ENCODE measurements around the gene EIF3D.

Gene EIF3D

DNA sequence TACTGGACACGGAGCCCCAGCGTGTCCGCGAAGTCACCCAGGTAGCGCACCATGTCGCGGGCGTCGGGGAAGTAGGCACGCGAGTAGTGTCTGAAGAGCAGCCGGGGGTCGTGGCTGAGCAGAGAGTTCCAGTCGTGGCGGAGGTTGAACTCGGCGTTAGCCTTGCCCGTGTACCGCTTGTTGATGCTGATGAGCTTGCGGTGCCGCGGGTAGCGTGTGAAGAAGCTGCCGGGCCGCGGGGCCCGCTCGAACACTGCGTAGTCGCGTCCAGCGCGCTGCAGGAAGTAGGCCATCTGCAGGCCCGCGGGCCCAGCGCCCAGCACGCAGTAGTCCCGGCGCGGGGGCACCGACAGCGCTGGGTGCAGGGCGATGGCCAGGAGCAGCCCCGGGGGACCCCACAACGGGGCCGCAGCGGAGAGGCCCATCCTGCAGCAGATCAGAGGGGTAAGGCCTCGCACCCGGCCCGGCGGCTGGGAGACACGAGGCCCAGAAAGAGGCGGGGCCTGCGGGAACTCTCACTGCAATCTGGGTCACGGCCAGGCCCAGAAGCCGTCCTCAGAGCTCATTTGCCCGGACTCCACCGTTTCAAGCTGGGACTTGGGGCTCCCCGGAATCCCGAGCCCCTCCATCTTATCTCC is 22.8 kb downstream of the EIF3D start:
- DNase-seq, result no peak

DNA sequence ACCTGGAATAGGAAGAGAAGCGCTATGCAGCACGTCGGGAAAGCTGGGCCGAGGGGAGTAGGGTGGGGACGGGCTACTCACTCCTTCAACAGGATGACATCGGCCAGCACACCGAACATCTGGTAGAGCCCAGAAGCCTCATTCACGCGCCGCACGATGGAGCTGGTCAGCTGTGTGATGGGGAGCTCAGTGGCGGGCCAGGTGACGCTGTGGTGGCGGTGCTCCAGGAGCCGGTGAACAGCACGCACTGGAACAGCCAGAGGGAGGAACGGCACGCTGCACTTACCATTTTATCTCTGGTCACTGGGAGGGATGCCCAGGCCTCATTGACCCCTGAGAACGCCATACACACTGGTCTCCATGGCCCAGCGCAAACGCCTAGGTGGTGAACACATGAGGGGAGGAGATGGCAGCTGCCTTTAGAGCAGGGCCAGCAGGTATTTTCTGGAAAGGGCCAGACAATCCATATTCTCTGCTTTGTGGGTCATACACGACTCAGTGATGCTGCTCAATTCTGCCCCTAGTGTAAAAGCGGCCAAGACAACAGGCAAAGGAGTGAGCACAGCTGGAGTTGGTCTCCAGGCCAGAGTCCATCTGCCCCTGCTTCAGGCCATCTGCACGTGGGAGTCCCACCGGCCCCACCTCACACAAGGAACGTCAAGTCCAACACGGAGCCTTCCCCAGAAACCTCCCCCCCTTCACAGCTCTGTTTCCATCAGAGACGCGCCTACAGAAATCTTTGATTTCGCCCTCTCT is 30.9 kb downstream of the EIF3D start:
- no peak for DNase-seq

DNA sequence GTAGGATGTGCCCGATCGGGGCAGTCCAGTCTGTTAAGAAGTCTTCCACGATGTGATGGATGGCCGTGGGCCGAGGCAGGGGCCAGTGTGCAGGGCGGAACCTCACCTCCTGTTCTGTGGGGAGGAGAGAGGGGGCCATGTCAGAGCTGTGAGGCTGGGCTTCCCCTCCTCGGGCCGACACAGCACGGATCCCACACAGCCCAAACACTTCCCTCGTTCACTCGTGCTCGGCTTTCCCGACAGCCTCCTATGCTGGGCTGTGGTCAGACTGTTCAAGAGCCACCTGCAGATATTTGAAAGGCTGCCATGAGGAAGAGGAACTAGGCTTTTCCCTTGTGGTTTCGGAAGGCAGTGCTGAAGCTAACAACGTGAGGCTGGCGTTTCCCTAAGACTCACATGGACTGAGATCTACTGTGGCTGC is 35.3 kb downstream of the EIF3D start:
- no peak for DNase-seq

DNA sequence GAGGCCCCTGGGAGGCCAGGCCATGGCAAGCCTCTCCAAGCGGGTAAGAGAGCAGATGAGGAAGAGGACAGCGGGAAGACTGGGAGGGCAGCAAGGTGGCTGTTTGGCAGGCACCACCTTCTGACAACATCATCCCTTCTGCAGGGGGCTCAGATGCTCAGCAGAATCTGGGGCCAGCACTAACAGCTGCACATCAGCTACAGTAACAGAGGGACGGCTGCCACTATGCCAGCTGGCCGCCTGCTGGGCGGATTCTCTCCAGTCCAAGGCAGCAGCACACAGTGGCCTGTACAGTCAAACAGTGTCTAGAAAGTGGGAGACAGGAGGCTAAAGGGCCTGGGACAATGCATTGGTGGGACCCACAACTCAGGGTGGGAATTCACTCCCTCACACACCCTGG is 36.9 kb downstream of the EIF3D start:
- no peak for DNase-seq

DNA sequence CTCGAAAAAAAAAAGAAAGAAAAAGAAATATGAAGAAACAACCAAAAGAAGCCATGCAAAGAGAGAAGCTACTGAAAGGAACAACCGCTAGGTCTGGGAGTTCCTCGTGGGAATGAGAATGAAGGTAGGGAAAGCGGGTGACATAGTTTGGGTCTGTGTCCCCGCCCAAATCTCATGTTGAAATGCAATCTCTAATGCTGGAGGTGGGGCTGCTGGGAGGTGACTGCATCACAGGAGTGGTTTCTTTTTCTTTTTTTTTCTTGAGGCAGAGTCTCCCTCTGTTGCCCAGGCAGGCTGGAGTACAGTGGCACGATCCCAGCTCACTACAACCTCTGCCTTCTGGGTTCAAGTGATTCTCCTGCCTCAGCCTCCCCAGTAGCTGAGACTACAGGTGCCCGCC is 37.8 kb downstream of the EIF3D start:
- DNase-seq, result no peak

DNA sequence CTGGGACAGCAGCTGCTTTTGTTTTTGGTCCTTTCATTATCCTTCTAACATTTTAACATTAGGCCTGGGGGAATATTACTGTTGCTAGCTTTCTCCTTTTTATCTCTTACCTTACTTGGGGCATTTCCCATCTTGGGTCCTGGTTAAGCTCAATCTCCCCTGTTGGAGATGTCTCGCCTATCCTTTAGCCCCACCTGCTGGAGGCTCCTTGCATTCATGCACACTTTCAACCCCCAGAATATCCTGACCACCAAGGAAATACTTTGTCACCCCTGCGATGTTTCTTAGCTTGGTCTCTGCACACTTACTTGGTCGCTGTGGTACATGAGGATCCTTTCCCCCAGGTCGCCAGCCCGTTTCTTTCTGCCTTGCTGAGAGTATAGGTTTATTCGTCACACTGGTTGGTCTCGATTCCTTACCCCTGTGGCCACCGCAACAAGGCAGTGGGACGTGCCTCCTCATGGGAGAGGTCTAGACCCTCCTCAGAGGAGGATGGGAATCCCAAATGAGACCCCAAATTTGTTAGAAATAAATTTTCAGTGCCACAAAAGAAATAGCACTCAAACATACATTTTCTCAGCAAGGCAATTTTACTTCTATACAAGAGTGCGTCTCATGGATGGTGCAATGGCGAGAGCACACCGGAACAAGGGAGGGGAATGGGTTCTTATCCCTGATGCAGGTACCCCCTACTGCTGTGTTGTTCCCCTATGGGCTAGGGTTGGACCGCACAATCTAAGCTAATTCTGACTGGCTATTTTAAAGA is 42.2 kb downstream of the EIF3D start:
- peak; percentile 73 to 76 for DNase-seq

DNA sequence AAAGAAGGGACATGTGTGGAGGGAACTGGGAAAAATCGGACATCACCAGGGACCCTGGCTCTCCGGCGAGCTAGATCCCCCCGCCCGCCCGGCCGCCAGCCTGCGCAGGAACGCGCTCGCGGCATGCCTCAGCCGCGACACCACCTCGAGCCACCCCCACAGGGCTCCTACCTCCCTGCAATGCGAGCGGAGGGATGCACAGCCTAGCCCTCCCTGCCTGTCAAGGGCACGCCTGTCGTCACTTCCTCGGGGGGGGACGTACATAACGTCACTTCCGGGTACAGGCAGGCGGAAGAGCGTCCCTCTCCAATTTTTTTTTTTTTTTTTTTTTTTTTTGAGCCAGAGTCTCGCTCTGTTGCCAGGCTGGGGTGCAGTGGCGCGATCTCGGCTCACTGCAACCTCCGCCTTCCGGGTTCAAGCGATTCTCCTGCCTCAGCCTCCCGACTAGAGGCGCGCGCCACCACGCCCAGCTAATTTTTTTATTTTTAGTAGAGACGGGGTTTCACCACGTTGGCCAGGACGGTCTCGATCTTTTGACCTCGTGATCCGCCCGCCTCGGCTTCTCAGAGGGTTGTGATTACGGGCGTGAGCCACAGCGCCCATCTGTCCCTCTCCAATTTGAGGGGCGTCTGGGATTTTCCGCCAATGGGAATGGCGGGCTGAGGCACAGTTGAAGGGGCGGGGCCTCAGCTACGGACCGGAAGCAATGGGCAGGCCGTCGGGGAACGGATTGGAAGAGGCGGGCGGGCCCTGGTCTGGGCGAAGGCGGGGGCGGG is 47.4 kb downstream of the EIF3D start, which contains the start of gene TXN2:
TXN2 (minus strand) TSS at position 248 of the 776 bp plus-strand sequence. CDS start 803 bp downstream, outside the sequence.
- DNase-seq, result peak; percentile 96 to 97

DNA sequence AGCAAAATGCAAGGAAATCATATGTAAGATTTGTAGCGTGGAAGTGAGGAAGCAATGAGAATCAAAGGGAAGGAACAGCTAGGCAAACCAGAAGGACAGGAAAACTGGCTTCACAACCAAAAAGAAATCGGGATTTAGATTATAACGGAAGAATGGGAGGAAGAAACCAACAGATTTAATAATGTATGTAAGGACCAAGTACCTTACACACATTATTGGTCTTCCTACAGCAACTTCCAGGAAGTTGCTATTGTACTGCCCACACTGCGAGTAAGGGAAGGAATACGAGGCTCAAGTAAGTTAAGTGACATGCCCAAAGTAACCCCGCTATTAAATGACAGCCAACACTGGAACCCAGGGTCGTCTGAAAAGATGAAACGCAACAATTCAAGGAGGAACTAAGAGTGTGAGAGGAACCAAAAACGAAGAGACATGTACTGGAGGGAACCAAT is 48.0 kb downstream of the EIF3D start:
- no peak for DNase-seq

DNA sequence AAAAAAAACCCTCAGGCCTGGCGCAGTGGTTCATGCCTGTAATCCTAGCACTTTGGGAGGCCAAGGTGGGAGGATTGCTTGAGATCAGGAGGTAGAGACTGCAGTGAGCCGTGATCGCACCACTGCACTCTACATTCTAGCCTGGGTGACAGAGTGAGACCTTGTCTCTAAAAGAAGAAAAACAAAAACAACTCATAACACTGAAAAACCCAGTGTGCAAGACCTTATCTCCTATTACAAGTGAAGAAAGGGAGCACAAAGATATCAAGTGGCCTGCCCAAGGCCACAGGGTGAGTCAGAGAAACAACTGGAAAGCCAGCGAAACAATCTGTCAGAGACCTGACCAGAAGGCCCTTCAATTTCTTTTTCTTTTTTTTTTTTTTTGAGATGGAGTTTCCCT is 50.0 kb downstream of the EIF3D start:
- no peak for DNase-seq

DNA sequence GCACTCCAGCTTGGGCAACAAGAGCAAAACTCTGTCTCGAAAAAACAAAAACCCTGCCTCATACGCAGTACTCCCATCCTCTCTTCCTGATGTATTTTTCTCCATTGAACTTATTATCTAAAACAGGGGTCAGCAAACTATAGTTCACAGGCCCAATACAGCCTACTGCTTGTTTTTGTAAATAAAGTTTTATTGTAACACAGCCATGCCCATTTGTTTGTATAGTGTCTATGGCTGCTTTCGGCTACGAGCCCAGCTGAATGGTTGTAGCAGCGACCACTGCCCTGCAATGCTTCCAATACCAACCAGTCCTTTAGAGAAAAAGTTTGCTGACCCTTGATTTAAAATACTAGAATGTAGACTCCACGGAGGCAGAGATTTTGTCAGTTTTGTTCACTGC is 53.6 kb downstream of the EIF3D start:
- no peak for DNase-seq

DNA sequence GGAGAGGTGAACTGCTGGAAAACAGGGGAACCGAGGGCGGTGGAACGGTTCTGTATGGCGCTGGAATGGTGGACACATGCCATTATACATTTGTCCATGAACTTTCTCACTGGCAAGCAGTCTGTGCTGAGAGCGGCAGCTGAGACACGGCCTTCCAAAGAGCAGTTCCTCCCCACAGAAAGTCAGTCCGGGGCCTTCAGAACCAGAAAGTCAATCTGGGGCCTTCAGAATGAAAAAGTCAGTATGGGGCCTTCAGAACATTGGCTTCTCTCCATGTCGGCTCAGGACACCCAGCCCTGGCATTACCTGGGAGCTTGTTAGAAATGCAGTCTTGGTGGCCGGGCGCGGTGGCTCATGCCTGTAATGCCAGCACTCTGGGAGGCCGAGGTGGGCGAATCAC is 56.3 kb downstream of the EIF3D start:
- DNase-seq, result no peak

DNA sequence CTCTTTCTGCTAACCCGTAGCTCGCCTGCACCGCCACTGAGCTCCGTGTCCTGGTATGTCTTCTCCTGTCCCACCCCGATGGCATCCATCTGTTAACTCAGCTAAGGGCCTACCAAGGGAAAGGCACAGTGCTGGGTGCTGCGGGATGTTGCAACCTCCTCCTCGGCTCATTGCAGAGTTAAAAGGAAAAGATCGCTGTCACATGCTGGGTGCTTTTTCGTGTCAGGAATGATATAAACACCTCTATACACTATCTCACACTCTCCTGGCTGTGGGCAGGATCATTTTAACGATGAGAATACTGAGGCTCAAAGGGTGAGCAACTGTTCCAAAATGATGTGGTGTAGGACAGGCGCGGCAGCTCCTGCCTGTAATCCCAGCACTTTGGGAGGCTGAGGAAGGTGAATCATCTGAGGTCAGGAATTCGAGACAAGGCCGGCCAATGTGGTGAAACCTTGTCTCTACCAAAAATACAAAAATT is 57.6 kb downstream of the EIF3D start:
- DNase-seq, result no peak

DNA sequence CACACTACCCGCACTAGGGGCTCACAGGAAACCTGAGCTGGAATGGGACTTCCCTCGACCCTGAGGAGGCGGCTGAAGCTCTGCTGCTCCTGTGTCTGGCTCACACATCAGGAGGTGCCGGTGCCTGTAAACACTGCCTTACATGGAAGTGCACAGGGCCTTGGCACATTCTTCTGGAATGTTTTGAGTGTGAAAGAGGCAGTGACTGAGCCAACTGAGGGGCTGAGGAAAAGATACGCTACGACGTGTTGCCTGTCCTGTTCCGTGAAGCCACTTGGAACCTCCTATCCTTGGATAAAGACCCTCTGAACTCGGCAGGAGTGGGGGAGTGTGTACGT is 58.0 kb downstream of the EIF3D start:
- no peak for DNase-seq

DNA sequence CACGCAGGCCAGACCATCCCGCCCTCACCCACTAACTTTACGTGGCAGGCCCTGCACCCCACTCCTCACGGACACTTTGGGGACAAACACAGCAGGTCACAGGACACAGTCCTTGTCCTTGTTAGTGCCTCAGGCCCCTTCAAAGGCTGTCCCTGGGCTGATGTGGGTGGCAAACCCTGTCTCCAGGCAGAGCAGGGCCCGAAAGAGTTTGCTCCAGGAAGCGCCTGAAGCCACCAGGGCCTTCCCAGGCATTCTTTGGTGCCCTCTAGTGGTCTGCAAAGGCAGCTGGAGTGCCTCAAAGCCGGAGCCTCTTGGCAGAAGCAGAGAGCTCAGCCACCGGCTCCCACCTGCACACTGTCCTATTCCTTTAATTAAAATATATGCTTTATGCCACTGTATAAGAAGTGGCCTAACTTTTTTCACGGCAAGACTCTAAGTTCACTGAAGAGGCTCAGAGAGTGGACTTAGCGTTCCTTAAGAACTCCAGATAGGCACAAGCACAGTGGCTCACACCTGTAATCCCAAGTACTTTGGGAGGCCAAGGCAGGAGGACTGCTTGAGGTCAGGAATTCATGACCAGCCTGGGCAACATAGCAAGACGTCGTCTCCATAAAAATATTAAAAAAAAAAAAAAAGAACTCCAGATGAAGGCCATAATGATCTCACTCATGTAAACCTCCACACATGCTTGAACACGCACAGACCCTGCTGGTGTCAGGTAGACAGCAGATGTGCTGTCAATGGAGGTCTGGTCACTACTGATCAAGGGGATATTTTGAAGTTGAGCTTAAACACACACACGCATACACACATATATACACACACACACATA is 58.6 kb downstream of the EIF3D start:
- DNase-seq, result peak; percentile 83 to 86

DNA sequence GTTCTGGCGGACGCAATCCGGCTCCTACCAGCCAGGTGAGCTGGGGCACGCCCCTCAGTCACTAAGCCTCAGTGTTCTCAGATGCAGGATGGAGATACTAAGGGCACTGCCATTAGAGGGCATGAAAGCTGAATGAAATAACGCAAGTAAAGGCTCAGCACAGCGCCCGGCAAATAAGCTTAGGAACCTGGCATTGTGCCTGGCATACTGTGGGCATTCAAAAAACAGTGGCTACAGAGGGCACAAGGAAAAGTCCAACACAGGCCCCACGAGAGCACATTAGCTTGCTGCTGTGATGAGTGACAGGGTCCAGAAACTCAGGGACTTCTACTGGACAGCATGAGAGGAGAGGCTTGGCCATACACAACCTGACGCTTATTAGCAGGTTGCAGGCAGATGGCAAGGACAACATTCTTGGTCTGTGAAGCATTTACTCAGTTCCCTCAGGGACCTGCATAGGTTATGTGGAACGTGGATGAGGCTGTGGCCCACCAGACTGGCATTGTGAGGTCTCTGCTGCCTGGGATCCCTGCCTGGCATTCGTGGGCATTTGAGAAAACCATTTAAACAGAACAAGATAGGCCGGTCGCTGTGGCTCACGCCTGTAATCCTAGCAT is 59.8 kb downstream of the EIF3D start:
- no peak for DNase-seq

DNA sequence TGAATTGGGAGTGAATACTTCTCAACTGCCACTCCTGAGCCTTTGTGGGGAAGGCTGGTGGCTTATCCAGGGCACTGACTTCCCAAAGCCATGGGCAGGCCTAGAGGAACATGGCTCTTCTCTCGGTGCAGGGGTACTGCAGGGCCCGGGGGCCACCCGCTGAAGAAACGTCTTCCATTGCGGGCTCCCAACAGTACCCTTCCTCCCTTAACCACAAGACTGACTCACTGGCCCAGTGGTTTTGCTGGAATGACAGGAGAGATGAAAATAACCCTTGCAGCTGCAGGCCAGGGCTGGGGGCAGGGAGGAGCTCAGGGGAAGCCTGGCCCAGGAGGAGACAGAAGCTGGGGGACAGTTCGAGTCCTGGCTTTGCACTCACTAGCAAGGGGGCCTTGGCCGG is 61.0 kb downstream of the EIF3D start:
- DNase-seq, result peak; percentile 53 to 55

DNA sequence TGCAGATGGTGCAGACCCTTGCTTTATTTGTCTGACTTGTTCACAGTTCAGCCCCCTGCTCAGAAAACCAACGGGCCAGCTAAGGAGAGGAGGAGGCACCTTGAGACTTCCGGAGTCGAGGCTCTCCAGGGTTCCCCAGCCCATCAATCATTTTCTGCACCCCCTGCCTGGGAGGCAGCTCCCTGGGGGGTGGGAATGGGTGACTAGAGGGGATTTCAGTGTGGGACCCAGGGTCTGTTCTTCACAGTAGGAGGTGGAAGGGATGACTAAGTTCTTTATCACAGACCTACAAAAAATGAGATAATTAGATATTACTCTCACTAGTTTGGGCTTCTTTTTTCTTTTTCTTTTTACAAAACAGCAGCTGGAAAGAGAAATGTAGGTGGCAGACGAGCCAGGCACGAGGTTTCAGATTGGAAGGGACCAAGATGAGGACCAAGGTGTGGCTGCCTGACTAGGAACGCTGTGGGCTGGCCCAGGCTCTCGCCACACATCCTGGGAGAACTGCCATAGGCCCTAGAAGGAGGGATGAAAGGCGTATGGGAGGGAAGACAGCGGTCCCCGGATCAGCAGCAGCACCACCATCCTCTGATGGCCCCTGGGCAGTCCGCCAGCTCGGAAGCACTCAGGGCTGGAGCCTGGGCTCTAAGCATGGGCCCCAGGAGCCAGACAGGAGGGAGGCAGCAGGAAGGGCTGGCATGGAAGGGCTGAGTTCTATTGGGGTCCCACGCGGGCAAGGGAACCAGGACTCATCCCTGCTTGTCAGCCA is 61.7 kb downstream of the EIF3D start:
- no peak for DNase-seq

DNA sequence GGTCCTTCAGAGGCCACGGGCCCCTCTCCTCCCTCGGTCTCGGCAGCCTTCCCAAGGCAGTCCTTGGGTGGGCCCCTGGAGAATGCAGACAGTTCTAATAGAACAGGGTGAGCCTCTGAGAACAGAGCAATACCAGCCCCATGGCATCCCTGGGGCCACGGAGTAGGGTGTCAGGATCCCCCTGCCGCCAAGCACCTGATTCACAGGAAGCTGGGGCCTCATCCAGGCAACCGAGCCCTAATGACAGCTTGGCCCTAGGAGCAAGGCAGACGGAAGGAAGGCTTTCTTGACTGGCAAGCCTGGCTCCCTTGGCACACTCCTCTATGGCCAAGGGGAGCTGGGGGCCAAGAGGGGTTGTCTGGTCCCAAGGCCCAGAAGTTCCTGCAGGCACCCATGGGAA is 62.7 kb downstream of the EIF3D start:
- no peak for DNase-seq

DNA sequence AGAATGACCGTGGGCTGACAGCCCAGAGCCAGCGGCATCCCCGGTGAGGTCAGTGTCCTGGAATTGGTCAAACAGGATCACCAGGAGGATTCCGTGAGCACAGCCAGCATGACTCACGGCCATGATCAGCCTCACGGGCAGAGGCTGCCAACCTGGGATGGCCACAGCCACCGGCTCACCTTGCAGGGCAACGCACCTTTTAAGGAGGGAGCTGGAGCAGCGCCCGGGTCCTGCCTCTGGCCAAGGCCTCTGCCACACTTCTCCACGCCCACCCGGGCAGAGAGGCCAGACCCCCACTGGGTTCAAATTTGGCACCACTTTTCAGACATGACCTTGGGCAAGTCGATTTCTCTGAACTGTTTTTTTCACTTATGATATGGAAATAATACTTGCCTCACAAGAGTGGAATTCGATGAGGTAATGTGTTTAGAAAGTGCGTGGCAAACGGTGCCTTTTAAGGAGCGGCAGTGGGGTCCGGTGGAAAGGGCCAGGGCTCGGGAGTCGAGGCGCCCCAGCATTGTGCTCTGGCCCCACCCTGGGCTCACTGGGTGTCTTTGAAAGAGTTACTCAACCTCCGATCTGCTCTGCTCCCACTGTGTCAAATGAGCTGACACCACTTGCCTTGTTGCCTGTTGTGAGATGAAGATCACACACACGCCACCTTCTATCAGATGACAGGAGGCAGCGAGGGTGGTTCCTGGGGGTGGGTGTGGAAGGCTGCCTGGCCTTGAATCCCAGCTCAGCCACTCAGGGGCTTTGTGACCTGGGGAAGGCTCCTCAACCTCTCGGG is 63.5 kb downstream of the EIF3D start:
- DNase-seq, result no peak

DNA sequence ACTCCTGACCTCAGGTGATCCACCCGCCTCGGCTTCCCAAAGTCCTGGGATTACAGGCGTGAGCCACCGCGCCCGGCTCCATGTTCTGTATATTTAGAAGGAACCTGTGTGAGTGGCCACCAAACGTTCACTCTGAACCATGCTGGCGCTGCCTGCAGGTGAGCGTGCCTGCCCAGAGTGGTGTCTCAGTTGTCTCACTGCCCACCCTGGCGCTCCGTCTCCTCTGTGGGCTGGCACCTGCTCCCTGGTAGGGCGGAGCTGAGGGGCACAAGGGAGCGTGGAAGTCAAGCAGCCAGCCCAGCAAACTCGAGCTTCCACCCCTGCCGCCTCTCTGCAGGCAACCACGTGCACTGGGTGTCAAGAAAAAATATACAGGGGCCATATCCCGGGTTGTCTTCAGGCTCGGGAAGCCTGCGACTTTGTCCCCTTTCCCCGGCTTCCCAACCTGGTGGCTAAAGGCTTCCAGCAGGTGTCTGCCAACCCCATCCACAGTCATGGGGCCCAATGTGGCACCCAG is 64.2 kb downstream of the EIF3D start:
- DNase-seq, result no peak

All from activated T-cell treated with anti-CD3 and anti-CD28 coated beads, Interleukin-2, amount 50 U/mL, for 48 hours (primary cell).